Tibial nerve (tissue), 4 donors: ENCODE results near the gene PYGO2. TPM values are rescaled to one million over a fixed set of nuclear protein-coding genes. Genes with fewer than 3 reads are reported as not detected.
A peak's percentile ranks its signal among the peaks of the same experiment; 100 is the strongest.

Experiments used
- DNase-seq, 2 donors: peaks; one replicate each; pipeline ENCODE4 v3.0.0-alpha.2; 2019; ENCODE audit warnings: low spot score in 2 of 2
- H3K27ac ChIP-seq, 4 donors: fragments of 200-600 bp; sonication (generic) in 3 of 4; one replicate each; pipeline ENCODE4 v1.5.1; 2017 to 2019; ENCODE audit warnings: mild to moderate bottlenecking in 1 of 4
- H3K27me3 ChIP-seq, 2 donors: fragments of 200-600 bp; sonication (generic) in 1 of 2; one replicate each; pipeline versions ENCODE4 v1.5.1 to v1.6.0; 2017 to 2019
- H3K36me3 ChIP-seq, 3 donors: fragments of 200-600 bp; sonication (generic); one replicate each; pipeline ENCODE4 v1.5.1; 2018 to 2019
- H3K4me1 ChIP-seq, 4 donors: fragments of 200-600 bp; sonication (generic) in 3 of 4; one replicate each; pipeline ENCODE4 v1.5.1; 2017 to 2019
- H3K4me3 ChIP-seq, 4 donors: fragments of 200-600 bp; sonication (generic) in 3 of 4; one replicate each; pipeline ENCODE4 v1.5.1; 2017 to 2019; ENCODE audit warnings: mild to moderate bottlenecking in 1 of 4, moderate library complexity in 1 of 4
- H3K9me3 ChIP-seq, 4 donors: fragments of 200-600 bp; sonication (generic) in 3 of 4; one replicate each; pipeline ENCODE4 v1.5.1; 2017 to 2019
- CTCF ChIP-seq, 5 experiments: fragments of 200-600 bp in 3 of 5; fragments of 450-650 bp in 2 of 5; sonication (generic) in 3 of 5; IDR thresholded peaks; one replicate each; pipeline ENCODE4 v1.5.1; 2016 to 2019; ENCODE audit warnings: antibody characterized with exemption in 5 of 5, mild to moderate bottlenecking in 3 of 5, moderate library complexity in 2 of 5
- EP300 ChIP-seq, 2 donors: sonication (generic); formaldehyde crosslinking; IDR thresholded peaks; one replicate each; pipeline ENCODE4 v1.6.1; 2017; ENCODE audit warnings: antibody characterized with exemption in 2 of 2, mild to moderate bottlenecking in 1 of 2
- POLR2A ChIP-seq, 2 donors: fragments of 450-650 bp; IDR thresholded peaks; one replicate each; pipeline ENCODE4 v1.6.1; 2017; ENCODE audit warnings: antibody characterized with exemption in 2 of 2, mild to moderate bottlenecking in 2 of 2, moderate library complexity in 2 of 2
- WGBS, 2 donors: methylation state at CpG; one replicate each; pipeline ENCODE4 v1.1.5; 2018; 5-methylcytosine and 5-hydroxymethylcytosine counted together
- total RNA-seq, 4 donors: library from RNA; depleted of rRNA; stranded (reverse); fragments of >200 nt; gene quantifications; one replicate each; pipeline ENCODE4 v1.1.0, GENCODE V29; 2016

PYGO2 gene
- total RNA-seq, 4 donors from 2014 or later: 18.6 to 24.3 (median 23.5) TPM

- peak; percentile 71 to 93 for DNase-seq
- no peaks in the 10 kb centered on the region for H3K9me3 ChIP-seq
- 0 to 1% methylated on average over 18 of the region's 18 CpGs for WGBS, 2 donors
- H3K36me3 ChIP-seq: peaks cover 0 to 33% (median 4%) of the 10 kb centered on the region in 3 donors
- H3K4me3 ChIP-seq: peak within 1 kb of the TSS; percentile 48 to 59 (median 56)
- peak within 1 kb of the TSS; percentile 64 to 84 (median 72) for H3K27ac ChIP-seq
- TF ChIP-seq EP300 (IDR thresholded peaks at IDR 0.05) (peak; percentile 35 to 57), CTCF (IDR thresholded peaks at IDR 0.05) (peak in 4 of 5 experiments; percentile 13 to 36 (median 24)), POLR2A (IDR thresholded peaks at IDR 0.05) (peak in 1 of 2 donors; percentile 51)
- H3K4me1 ChIP-seq: peaks cover 0 to 77% (median 51%) of the 10 kb centered on the region in 4 donors
- no peaks in the 10 kb centered on the region for H3K27me3 ChIP-seq
Measured at GRCh38 chr1:154955718-154956543, 5.7 kb downstream of the PYGO2 start, which contains the start of gene PBXIP1. PBXIP1 (minus strand) TSS chr1:154956099; CDS start chr1:154953721, 2,378 bp downstream.

GRCh38 chr1:154955039-154955717 lies 6.4 kb downstream of the PYGO2 start:
- 17 to 25% methylated on average over 4 of the region's 4 CpGs for WGBS, 2 donors
- peak overlapping the region; percentile 48 to 59 (median 56) for H3K4me3 ChIP-seq
- H3K27me3 ChIP-seq: no peaks in the 10 kb centered on the region
- no peaks in the 10 kb centered on the region for H3K9me3 ChIP-seq
- peaks cover 0 to 70% (median 44%) of the 10 kb centered on the region in 4 donors for H3K4me1 ChIP-seq
- DNase-seq: peak in 1 of 2 donors; percentile 41
- TF ChIP-seq CTCF (IDR thresholded peaks at IDR 0.05) (no peak), POLR2A (IDR thresholded peaks at IDR 0.05) (no peak), EP300 (IDR thresholded peaks at IDR 0.05) (no peak)
- H3K36me3 ChIP-seq: peaks cover 0 to 41% (median 6%) of the 10 kb centered on the region in 3 donors
- H3K27ac ChIP-seq: peak overlapping the region in 3 of 4 donors; percentile 64 to 84 (median 80)

DNA sequence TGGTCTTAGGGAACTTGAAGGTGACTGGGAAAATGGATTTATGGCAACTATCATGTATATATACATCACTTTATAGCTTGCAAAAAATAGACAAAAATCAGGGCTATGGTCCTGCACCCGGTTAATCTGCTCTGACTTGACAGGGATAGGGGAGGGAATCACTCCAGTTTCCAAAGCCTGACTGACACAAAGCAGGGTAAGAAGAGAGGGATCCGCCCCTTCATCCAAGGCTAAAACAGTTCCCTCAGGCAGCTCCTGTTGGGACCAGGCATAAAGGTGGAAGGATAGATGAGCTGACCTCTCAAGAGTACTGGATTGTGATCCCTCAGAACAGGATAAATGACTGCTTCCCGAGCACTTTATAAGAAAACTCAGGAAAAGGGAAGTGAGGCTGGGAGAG lies 7.0 kb downstream of the PYGO2 start:
- DNase-seq: no peak
- no peaks in the 10 kb centered on the region for H3K9me3 ChIP-seq
- TF ChIP-seq CTCF (IDR thresholded peaks at IDR 0.05) (no peak), POLR2A (IDR thresholded peaks at IDR 0.05) (no peak), EP300 (IDR thresholded peaks at IDR 0.05) (no peak)
- H3K4me1 ChIP-seq: peaks cover 0 to 66% (median 44%) of the 10 kb centered on the region in 4 donors
- no peaks in the 10 kb centered on the region for H3K27me3 ChIP-seq
- peak overlapping the region in 2 of 4 donors; percentile 31 to 84 for H3K27ac ChIP-seq
- no peak overlapping the region for H3K4me3 ChIP-seq
- peaks cover 0 to 38% (median 6%) of the 10 kb centered on the region in 3 donors for H3K36me3 ChIP-seq
- WGBS, 2 donors: 61 to 79% methylated on average over 3 of the region's 3 CpGs

GRCh38 chr1:154953611-154954038 lies 8.0 kb downstream of the PYGO2 start:
- Histone ChIP-seq H3K27me3 (no peaks in the 10 kb centered on the region), H3K9me3 (no peaks in the 10 kb centered on the region), H3K27ac (peak overlapping the region in 1 of 4 donors; percentile 18), H3K4me3 (no peak overlapping the region), H3K36me3 (peaks cover 0 to 35% (median 6%) of the 10 kb centered on the region in 3 donors), H3K4me1 (peaks cover 0 to 63% (median 44%) of the 10 kb centered on the region in 4 donors)
- no peak for DNase-seq
- WGBS, 2 donors: 62 to 79% methylated on average over 2 of the region's 2 CpGs
- TF ChIP-seq CTCF (IDR thresholded peaks at IDR 0.05): no peak
- TF ChIP-seq EP300 (IDR thresholded peaks at IDR 0.05): no peak
- no peak for TF ChIP-seq POLR2A (IDR thresholded peaks at IDR 0.05)
